Stimulated activated effector memory CD8-positive, alpha-beta T cell treated with anti-CD3 and anti-CD28 coated beads, Interleukin-12 subunit alpha, Interleukin-12 subunit beta, amount 100 ng/mL, for 72 hours (primary cell): ENCODE data around the gene PDE6B.

Experiments used
- ATAC-seq: fragments of 150-1000 bp; cut with Tn5 transposase; 2 replicates; pipeline ENCODE4 v1.10.0; 2021
- DNase-seq, 2 donors: peaks; one replicate each; pipeline ENCODE4 v3.0.0; 2021 to 2022; ENCODE audit warnings: low spot score in 2 of 2
- H3K27ac Mint-ChIP-seq: one replicate; pipeline ENCODE4 v1.8.0; 2022; ENCODE audit warnings: mild to moderate bottlenecking, mixed read lengths
- H3K36me3 Mint-ChIP-seq: one replicate; pipeline ENCODE4 v1.8.0; 2022; ENCODE audit warnings: mild to moderate bottlenecking, mixed read lengths
- H3K4me1 Mint-ChIP-seq: one replicate; pipeline ENCODE4 v1.8.0; 2022; ENCODE audit warnings: mixed read lengths
- H3K4me3 Mint-ChIP-seq: one replicate; pipeline ENCODE4 v1.8.0; 2022; ENCODE audit warnings: mild to moderate bottlenecking, mixed read lengths
- H3K9me3 Mint-ChIP-seq: one replicate; pipeline ENCODE4 v1.8.0; 2022; ENCODE audit warnings: mixed read lengths

Gene PDE6B

DNA sequence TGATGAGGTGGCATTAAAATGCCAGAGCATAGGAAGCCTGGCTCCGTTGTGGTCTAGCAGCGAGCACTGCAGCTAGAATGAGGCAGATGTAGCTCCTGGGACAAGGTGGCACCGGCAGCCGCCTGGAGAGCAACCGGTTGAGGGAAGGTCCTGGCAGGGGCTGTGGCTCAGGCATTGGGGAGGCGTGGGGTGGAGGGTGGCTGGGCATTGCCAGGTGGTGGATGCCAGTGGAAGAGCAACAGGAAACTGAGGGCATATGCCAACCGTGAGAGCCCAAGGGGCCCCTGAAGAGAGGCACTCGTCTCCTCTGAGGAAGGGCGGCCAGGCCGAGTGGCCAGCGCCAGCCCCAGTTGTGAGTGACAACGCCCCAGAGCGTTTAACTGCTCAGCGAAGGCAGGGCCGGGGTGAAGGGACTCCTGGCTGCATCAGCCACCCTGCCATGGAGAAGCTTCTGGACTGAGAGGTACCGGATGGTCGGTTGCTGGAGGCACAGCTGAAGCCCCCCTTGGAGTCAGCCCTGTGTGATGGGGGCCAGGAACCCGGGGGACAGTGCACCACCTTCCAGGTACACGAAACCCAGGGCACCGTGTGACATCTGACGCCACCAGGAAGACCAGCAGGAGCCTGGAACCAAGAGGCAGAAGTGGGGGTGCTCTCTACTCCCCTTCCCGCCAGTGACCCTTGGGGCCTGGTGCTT is 13.2 kb upstream of the PDE6B start:
- Mint-ChIP-seq H3K36me3 (no peaks in the 10 kb centered on the region), H3K4me1 (peaks cover 6% of the 10 kb centered on the region), H3K9me3 (peaks cover 4% of the 10 kb centered on the region), H3K27ac (no peak overlapping the region), H3K4me3 (no peak overlapping the region)
- DNase-seq (no peak), ATAC-seq (peak; percentile 8)

DNA sequence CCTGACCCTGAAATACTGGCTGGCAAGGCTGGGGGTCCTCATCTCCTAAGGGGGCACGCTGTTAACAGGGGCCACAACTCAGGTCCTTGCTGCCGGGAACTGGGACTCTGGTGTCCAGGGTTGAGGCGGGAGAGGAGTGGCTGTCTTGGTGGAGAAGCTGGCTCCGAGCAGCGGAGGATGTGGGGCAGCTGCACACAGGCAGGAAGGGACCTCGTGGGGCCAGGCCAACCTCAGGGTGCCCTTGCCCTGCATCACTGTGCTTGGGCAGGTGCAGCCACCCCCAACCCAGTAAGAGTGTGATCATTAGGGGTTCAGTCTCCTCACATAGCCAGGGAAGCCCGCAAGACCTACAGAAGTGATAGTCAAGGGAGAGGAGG is 12.6 kb upstream of the PDE6B start:
- H3K27ac Mint-ChIP-seq = no peak overlapping the region
- H3K9me3 Mint-ChIP-seq = peaks cover 4% of the 10 kb centered on the region
- no peak for DNase-seq
- no peak overlapping the region for H3K4me3 Mint-ChIP-seq
- ATAC-seq = no peak
- H3K4me1 Mint-ChIP-seq = peaks cover 6% of the 10 kb centered on the region
- no peaks in the 10 kb centered on the region for H3K36me3 Mint-ChIP-seq

DNA sequence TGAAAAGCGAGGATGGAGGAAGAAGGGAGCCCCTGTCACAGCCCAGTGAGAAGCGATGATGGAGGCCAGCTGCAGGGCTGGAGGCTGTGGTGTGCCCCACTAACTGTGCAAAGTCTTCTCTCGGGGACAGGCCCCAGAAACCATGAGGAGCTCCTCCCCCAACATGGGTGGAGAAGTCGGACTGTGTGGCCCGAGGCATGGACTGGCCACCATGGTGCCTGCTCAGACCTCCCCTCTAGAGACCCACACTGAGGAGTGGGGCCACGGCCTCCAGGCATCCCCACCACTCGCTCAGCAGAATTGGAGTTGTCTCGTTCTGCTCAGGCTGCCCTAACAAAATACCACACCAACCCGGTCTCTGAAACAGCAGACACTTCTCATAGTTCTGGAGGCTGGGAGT is 12.2 kb upstream of the PDE6B start:
- no peaks in the 10 kb centered on the region for H3K36me3 Mint-ChIP-seq
- no peak for DNase-seq
- no peak overlapping the region for H3K27ac Mint-ChIP-seq
- no peak overlapping the region for H3K4me3 Mint-ChIP-seq
- H3K9me3 Mint-ChIP-seq = peaks cover 4% of the 10 kb centered on the region
- peaks cover 6% of the 10 kb centered on the region for H3K4me1 Mint-ChIP-seq
- peak; percentile 34 for ATAC-seq

DNA sequence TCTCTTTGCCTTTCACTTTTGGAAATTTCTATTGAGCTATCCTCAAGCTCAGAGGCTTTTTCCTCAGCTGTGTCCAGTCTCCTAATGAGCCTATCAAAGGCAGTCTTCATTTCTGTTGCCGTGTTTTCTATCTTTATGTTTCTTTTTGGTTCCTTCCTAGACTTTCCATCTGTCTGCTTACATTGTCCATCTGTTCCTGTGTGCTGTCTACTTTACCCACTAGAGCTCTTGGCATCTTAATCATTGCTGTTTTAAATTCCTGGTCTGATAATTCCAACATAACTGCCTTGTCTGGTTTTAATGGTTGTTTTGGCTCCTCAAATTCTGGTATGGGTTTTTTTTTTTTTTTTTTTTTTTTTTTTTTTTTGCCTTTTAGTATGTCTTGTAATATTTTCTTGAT is 9.3 kb upstream of the PDE6B start:
- DNase-seq (no peak), ATAC-seq (no peak)
- no peak overlapping the region for H3K4me3 Mint-ChIP-seq
- no peaks in the 10 kb centered on the region for H3K9me3 Mint-ChIP-seq
- H3K27ac Mint-ChIP-seq = no peak overlapping the region
- H3K4me1 Mint-ChIP-seq = no peaks in the 10 kb centered on the region
- no peaks in the 10 kb centered on the region for H3K36me3 Mint-ChIP-seq

DNA sequence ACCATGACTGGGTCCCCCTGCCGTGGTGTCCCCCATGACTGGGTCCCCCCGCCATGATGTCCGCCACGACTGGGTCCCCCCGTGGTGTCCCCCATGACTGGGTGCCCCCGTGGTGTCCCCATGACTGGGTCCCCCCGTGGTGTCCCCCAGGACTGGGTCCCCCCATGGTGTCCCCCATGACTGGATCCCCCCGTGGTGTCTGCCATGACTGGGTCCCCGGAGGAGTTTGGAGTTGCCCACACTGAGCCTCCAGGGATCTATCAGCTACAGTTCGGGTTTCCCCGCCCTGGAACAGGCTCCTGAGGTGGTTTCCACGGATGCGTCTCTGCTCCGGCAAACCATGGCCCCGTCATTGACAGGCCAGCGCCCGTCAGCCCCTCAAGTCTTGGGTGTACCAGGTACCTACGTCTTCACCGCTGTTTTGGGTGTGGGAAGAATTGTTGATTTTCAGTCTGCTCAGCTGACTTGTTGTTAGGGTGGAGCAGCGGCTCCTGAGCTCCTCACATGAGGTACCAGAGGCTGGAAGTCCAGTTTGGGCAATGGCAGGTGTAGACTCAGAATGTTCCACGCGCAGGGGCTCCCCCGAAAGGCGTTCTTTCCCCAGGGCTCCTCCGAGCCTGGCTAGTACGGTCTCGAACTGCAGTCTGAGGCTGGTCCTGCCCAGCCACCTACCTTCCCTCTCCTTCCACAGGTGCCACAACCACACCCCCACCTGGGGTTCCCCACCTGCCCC is 8.3 kb upstream of the PDE6B start:
- H3K4me1 Mint-ChIP-seq = no peaks in the 10 kb centered on the region
- no peak overlapping the region for H3K4me3 Mint-ChIP-seq
- ATAC-seq (no peak), DNase-seq (no peak)
- no peaks in the 10 kb centered on the region for H3K36me3 Mint-ChIP-seq
- no peak overlapping the region for H3K27ac Mint-ChIP-seq
- no peaks in the 10 kb centered on the region for H3K9me3 Mint-ChIP-seq

DNA sequence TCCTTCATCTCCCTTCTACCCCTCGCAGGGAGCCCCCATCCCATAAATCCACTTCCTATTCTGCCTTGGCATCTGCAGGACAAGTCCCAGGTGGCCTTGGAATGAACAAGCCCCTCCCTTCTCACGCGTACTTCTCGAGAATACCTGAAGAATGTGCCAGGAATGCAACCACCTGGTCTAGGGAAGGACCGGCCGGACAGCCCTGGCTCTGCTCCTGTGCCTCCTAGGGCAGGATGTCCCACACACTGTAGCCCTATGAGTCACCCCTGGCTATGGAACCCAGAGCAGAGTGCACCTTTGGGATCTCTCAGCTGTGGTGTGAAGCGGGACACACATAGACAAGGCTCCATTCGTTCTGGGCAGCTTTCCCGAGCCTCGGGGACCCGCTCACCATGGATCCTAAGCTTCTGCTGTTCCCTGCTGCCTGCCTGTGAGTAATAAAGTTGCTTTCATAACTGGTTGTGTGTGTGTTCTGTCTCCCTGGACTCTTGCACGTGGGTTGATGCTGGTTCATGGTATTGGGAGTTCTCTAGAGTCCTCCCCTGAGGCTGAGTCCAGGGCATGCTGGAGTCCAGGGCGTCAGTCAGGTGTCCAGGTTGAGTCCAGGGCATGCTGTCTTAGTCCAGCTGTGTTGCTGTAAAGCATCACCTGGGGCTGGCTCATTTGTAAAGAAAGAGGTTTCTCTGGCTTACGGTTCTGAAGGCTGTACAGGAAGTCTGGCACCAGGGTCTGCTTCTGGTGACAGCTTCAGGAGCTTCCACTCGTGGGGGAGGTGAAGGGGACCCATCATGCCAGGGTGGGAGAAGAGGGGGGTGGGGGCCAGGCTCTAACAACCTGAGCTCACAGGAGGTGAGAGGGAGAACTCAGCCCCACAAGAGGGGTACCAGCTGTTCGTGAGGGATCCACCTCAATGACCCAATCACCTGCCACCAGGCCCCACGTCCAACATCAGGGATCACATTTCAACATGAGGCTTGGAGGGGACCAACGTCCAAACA is 7.4 kb upstream of the PDE6B start:
- Mint-ChIP-seq H3K9me3 (no peaks in the 10 kb centered on the region), H3K36me3 (no peaks in the 10 kb centered on the region), H3K4me1 (no peaks in the 10 kb centered on the region), H3K27ac (no peak overlapping the region), H3K4me3 (no peak overlapping the region)
- DNase-seq (no peak), ATAC-seq (no peak)

DNA sequence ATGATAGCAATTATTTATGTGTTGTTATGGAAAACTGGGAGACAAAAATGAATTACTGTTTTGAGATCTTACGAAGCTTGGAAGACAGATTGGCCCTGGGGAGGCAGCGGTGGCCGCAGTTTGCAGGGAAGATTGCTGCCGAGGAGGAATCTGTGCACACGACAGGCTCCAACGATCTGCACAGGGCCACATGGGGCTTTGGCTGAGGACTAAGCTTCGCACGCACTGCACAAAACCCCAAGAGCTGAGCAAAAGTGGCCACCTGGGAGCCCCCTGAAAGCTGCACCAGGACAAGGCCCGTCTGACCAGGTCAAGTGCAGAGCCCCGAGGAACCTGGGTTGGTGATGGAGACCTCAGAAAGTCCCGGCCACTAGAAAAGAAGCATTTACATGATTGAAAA is 5.2 kb upstream of the PDE6B start:
- ATAC-seq = no peak
- Mint-ChIP-seq H3K4me1 (no peaks in the 10 kb centered on the region), H3K4me3 (no peak overlapping the region), H3K9me3 (no peaks in the 10 kb centered on the region), H3K36me3 (no peaks in the 10 kb centered on the region), H3K27ac (no peak overlapping the region)
- no peak for DNase-seq

DNA sequence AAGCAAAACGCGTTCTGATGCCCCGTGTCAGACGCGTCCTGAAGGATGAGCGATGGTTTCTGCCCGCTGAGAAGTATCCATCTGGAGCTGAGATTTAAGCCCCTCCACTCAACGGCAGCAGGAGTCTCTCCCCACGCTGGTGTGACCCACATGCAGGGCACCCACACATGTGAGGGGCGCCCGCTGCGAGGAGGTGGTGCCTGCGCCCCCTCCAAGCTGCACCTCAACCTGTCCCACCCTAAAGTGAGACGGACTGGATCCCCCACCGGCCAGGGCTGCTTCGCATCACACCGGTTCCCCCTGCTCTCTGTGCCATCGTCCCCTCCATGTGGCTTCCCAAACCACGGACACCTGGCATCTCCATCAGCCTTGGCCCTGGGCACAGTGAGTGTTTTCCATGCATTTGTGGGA is 4.5 kb upstream of the PDE6B start:
- Mint-ChIP-seq H3K4me1 (no peaks in the 10 kb centered on the region), H3K9me3 (no peaks in the 10 kb centered on the region), H3K4me3 (no peak overlapping the region), H3K27ac (no peak overlapping the region), H3K36me3 (no peaks in the 10 kb centered on the region)
- DNase-seq (no peak), ATAC-seq (no peak)

DNA sequence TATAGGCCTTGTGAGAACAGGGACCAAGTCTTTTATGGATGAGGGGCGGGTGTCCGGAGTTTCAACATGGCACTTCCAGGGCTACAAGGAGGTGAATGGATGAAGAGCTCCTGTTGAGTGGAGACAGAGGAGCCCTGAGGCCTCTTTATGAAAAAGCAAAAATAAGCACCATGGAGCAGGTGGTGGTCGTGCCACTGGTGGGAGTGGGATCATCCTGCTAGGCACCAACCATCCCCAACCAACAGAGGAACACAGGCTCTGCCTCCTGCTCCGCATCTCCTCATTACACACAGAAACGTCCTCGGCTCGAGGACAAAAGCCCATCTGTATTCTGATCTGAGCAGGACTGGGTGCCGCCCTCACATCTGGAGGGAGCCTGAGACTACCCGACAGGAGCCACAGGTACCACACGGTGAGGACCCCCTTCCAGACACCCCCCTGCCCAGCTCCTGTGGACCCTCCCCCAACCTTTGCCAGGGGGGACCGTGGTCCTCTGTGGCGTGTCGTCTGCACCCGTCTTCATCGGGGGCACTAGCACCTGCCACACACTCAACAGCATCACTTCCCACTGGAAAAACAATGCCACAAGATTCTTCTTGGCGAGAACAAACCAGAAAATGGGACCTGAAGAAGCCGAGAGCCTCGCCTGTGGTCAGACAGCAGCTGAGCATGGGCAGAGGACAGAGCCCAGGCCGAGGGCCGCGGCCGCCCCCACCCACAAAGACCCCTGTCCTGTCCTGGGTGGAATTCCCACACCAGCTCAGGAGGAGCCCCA is 3.9 kb upstream of the PDE6B start:
- no peak for ATAC-seq
- no peak overlapping the region for H3K27ac Mint-ChIP-seq
- H3K36me3 Mint-ChIP-seq = no peaks in the 10 kb centered on the region
- no peaks in the 10 kb centered on the region for H3K4me1 Mint-ChIP-seq
- H3K4me3 Mint-ChIP-seq = no peak overlapping the region
- DNase-seq = no peak
- H3K9me3 Mint-ChIP-seq = no peaks in the 10 kb centered on the region

DNA sequence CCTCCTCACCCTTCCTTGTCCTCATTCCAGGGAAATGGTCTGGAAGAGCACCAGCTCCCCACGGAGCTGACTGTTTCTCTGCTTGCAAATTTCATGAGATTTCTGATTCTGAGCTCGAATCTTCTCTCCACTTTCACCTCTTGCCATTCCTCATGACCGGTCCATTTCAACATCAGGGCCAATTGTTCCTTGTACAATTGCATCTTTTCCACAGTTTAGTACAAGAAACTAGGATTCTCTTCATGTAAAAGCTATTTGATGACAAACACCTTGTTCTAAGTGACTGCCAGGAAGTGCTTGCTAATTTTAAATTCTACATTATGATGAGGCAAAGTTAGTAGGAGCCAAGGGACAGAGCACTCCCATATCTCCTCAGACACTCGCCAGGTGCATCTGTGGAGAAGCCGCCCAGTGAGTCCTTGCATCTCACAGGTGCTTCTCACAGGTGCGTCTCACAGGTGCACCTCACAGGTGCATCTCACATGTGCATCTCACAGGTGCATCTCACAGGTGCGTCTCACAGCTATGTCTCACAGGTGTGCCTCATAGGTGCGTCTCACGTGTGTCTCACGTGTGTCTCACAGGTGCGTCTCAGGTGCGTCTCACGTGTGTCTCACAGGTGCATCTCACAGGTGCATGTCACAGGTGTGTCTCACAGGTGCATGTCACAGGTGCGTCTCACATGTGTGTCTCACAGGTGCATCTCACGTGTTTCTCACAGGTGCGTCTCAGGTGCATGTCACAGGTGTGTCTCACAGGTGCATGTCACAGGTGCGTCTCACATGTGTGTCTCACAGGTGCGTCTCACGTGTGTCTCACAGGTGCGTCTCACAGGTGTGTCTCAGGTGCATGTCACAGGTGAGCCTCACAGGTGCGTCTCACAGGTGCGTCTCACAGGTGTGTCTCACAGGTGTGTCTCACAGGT is 3.0 kb upstream of the PDE6B start:
- DNase-seq (no peak), ATAC-seq (no peak)
- H3K27ac Mint-ChIP-seq = no peak overlapping the region
- no peak overlapping the region for H3K4me3 Mint-ChIP-seq
- no peaks in the 10 kb centered on the region for H3K9me3 Mint-ChIP-seq
- H3K36me3 Mint-ChIP-seq = no peaks in the 10 kb centered on the region
- no peaks in the 10 kb centered on the region for H3K4me1 Mint-ChIP-seq

DNA sequence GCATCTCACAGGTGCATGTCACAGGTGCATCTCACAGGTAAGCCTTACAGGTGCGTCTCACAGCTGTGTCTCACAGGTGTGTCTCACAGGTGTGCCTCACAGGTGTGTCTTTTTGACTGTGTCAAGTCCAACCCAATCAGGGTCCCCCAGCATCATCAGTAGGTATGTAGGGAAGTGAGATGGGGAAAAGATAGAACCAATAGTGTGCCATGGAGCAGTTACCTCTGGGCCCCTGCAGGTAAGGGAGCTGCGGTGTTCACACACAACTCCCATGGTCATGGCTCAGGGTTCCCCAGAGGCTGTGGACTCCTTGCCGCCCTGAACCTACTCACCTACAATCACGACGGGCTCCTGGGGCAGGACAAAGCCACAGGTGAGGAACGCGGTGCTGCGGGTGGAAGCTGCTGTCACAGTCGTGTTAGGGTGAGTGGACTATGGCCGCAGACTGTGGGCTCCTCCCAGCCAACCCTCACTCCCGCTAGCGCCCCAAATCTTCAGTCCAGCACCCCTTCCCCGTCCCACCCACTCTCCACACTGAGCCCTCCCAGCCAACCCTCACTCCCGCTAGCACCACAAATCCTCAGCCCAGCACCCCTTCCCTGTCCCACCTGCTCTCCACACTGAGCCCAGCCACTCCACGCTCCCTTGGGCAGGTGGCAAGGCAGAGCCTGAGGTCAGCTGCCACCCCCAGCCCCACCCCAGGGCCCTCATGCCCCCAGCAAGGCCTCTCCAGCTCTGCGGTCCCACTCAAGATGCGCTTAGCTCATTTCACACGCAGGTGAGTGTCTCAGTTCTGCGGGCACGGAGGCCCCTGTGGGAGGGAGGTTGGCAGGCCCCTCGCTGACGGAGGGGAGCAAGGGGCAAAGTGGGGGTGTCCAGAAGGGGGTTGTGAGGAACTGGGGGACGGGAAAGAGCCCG is 2.1 kb upstream of the PDE6B start:
- Mint-ChIP-seq H3K9me3 (no peaks in the 10 kb centered on the region), H3K27ac (no peak overlapping the region), H3K4me3 (no peak overlapping the region), H3K4me1 (no peaks in the 10 kb centered on the region), H3K36me3 (no peaks in the 10 kb centered on the region)
- no peak for ATAC-seq
- DNase-seq = no peak

DNA sequence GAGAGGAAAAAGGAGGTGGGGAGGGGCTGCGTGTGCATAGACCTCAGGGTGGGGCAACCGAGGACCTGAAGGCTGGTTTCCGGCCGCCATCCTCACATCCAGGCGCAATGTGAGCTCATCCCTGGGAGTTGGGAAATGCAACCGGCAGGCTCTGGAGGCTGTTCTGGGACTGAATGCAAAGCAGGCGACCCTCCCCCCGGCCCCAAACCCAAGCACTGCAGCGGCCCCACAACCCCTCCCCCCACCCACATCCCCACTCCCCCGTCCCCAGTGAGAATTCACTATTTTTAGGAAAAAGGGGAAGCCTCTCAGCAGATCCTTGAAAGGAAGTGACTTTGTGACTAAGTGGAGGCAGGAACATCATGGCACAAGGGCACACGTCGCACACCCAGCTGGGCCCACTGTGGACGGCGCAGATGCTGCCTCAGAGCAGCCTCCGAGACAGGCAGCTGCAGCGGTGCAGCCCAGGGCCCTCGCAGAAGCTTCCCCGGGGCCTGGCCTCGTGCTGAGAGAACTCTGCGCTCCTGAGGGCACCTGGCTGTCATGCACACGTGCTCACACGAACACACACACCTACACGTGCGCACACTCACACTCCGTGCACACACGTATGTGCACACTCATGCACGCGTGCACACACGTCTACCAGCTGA is 1.3 kb upstream of the PDE6B start:
- Mint-ChIP-seq H3K4me3 (no peak overlapping the region), H3K4me1 (no peaks in the 10 kb centered on the region), H3K36me3 (no peaks in the 10 kb centered on the region), H3K9me3 (no peaks in the 10 kb centered on the region), H3K27ac (no peak overlapping the region)
- no peak for DNase-seq
- ATAC-seq = no peak

DNA sequence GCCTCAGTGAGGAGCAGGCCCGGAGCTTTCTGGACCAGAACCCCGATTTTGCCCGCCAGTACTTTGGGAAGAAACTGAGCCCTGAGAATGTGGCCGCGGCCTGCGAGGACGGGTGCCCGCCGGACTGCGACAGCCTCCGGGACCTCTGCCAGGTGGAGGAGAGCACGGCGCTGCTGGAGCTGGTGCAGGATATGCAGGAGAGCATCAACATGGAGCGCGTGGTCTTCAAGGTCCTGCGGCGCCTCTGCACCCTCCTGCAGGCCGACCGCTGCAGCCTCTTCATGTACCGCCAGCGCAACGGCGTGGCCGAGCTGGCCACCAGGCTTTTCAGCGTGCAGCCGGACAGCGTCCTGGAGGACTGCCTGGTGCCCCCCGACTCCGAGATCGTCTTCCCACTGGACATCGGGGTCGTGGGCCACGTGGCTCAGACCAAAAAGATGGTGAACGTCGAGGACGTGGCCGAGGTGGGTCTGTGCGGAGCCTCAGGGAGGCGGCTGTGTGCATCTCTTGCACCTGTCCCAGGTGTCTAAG is 323 bp downstream of the PDE6B start:
- no peak for DNase-seq

More for the DNA sequence above, 323 bp downstream of the PDE6B start:
- no peaks in the 10 kb centered on the region for H3K9me3 Mint-ChIP-seq
- no peak overlapping the region for H3K4me3 Mint-ChIP-seq
- H3K27ac Mint-ChIP-seq = no peak overlapping the region
- H3K4me1 Mint-ChIP-seq = no peaks in the 10 kb centered on the region
- H3K36me3 Mint-ChIP-seq = no peaks in the 10 kb centered on the region
- no peak for ATAC-seq
